HepG2 (cell line): Measurements from ENCODE around the gene CISD3. TPM values are rescaled to one million over a fixed set of nuclear protein-coding genes. Genes with fewer than 3 reads are reported as not detected.
A peak's percentile ranks its signal among the peaks of the same experiment; 100 is the strongest.

Experiments
- DRAP1 ChIP-seq: IDR thresholded peaks from 2 replicates; pipeline ENCODE4 v1.6.1; 2016; ENCODE audit warnings: missing genetic modification reagents, missing compliant biosample characterization
- HMG20A ChIP-seq: IDR thresholded peaks from 2 replicates; pipeline ENCODE4 v1.6.1; 2016; ENCODE audit warnings: borderline replicate concordance
- HNRNPL ChIP-seq: fragments of 200-400 bp; formaldehyde crosslinking; IDR thresholded peaks from 2 replicates; pipeline ENCODE4 v1.6.1; 2017; ENCODE audit warnings: mild to moderate bottlenecking, low read depth, low read length
- RBFOX2 ChIP-seq: fragments of 200-400 bp; formaldehyde crosslinking; IDR thresholded peaks from 2 replicates; pipeline ENCODE4 v1.6.1; 2017; ENCODE audit warnings: low read depth, mild to moderate bottlenecking, low read length
- SNAPC2 ChIP-seq: sonication (generic); formaldehyde crosslinking; IDR thresholded peaks from 2 replicates; pipeline ENCODE4 v1.8.1; 2022; ENCODE audit warnings: mild to moderate bottlenecking, missing genetic modification reagents
- SNAPC4 ChIP-seq: sonication (generic); formaldehyde crosslinking; IDR thresholded peaks from 2 replicates; pipeline ENCODE4 v1.4.0; 2020; ENCODE audit warnings: mild to moderate bottlenecking, missing genetic modification reagents
- TEF ChIP-seq: sonication (generic); formaldehyde crosslinking; IDR thresholded peaks from 2 replicates; pipeline ENCODE4 v1.5.0; 2020; ENCODE audit warnings: missing genetic modification reagents
- ZBTB21 ChIP-seq: sonication (generic); formaldehyde crosslinking; IDR thresholded peaks from 2 replicates; pipeline ENCODE4 v1.4.0; 2020; ENCODE audit warnings: missing genetic modification reagents
- ZFX ChIP-seq: sonication (generic); formaldehyde crosslinking; IDR thresholded peaks from 2 replicates; pipeline ENCODE4 v1.4.0; 2020; ENCODE audit warnings: mild to moderate bottlenecking, low read depth, missing genetic modification reagents, moderate library complexity
- ZKSCAN8 ChIP-seq: IDR thresholded peaks from 2 replicates; pipeline ENCODE4 v1.6.1; 2016; ENCODE audit warnings: borderline replicate concordance, missing genetic modification reagents, missing compliant biosample characterization
- ZMYM4 ChIP-seq: sonication (generic); formaldehyde crosslinking; IDR thresholded peaks from 2 replicates; pipeline ENCODE4 v1.8.1; 2023; ENCODE audit warnings: mild to moderate bottlenecking, missing genetic modification reagents
- ZNF230 ChIP-seq: sonication (generic); formaldehyde crosslinking; IDR thresholded peaks from 2 replicates; pipeline ENCODE4 v1.4.0; 2020; ENCODE audit warnings: mild to moderate bottlenecking, missing genetic modification reagents
- ZNF512 ChIP-seq: sonication (generic); formaldehyde crosslinking; IDR thresholded peaks from 2 replicates; pipeline ENCODE4 v1.4.0; 2020; ENCODE audit warnings: mild to moderate bottlenecking, missing genetic modification reagents
- ZNF562 ChIP-seq: sonication (generic); formaldehyde crosslinking; IDR thresholded peaks from 2 replicates; pipeline ENCODE4 v1.8.0; 2022; ENCODE audit warnings: missing genetic modification reagents, borderline replicate concordance
- ZNF609 ChIP-seq: sonication (generic); formaldehyde crosslinking; IDR thresholded peaks from 2 replicates; pipeline ENCODE4 v1.4.0; 2020; ENCODE audit warnings: mild to moderate bottlenecking, missing genetic modification reagents, borderline replicate concordance
- ZNF776 ChIP-seq: sonication (generic); formaldehyde crosslinking; IDR thresholded peaks from 2 replicates; pipeline ENCODE4 v1.4.0; 2020; ENCODE audit warnings: mild to moderate bottlenecking, missing genetic modification reagents
- ZNF891 ChIP-seq: sonication (generic); formaldehyde crosslinking; IDR thresholded peaks from 2 replicates; pipeline ENCODE4 v1.5.0; 2020; ENCODE audit warnings: mild to moderate bottlenecking, missing genetic modification reagents
- polyA plus RNA-seq, 8 experiments: library from polyadenylated mRNA; depleted of rRNA in 3 of 8; stranded (reverse) in 7 of 8; unstranded in 1 of 8; fragments of >200 nt; fragmentation: Illumina TruSeq in 4 of 8; extraction: Trizol in 4 of 8; gene quantifications; 2 replicates each; pipeline versions ENCODE4 v1.2.1 to v1.2.3, GENCODE V29; 2011 to 2016; ENCODE audit warnings: low read depth in 4 of 8, missing spikeins in 1 of 8, mixed read lengths in 1 of 8; ENCODE audit not compliant: insufficient read depth in 1 of 8
- total RNA-seq, 5 experiments: library from RNA; depleted of rRNA; stranded (reverse); fragments of >200 nt; fragmentation: Illumina TruSeq; extraction: Trizol; gene quantifications; 2 replicates each; pipeline ENCODE4 v1.2.3, GENCODE V29; 2016; ENCODE audit warnings: low read depth in 1 of 5

The CISD3 gene
- total and polyA plus RNA-seq, 2 of the 13 experiments (the other 11 are each of a cell fraction or from before 2014, with no cell fraction given): 30.0 to 34.1 TPM

GRCh38 chr17:38751808-38752307 is 21.7 kb downstream of the CISD3 start (continued):
- no peak for TF ChIP-seq SNAPC4 (CRISPR knock-in tag)
- TF ChIP-seq SNAPC2 (CRISPR knock-in tag): no peak; the same call in 1 of the 2 replicates
- TF ChIP-seq ZNF891: no peak; the same call in 1 of the 2 replicates
- peak; percentile 18; the same call in 1 of the 2 replicates for TF ChIP-seq ZNF230
- no peak for TF ChIP-seq RBFOX2
- TF ChIP-seq ZNF609: no peak; the same call in none of the 2 replicates
- TF ChIP-seq ZBTB21: no peak
- no peak for TF ChIP-seq HNRNPL
- TF ChIP-seq HMG20A (CRISPR knock-in tag): no peak
- TF ChIP-seq DRAP1 (CRISPR knock-in tag): peak; percentile 79
- peak; percentile 37; the same call in 1 of the 2 replicates for TF ChIP-seq ZMYM4 (CRISPR knock-in tag)
- TF ChIP-seq ZFX (CRISPR knock-in tag): no peak
- peak; percentile 48 for TF ChIP-seq ZNF776 (CRISPR knock-in tag)
- TF ChIP-seq ZNF562 (CRISPR knock-in tag): no peak
- TF ChIP-seq ZNF512: no peak
- TF ChIP-seq TEF (CRISPR knock-in tag): no peak
- TF ChIP-seq ZKSCAN8 (CRISPR knock-in tag): 0 out of 2 replicates have a peak, but pooled peaks have one; percentile 76
